GM10847 (cell line): ENCODE measurements around the gene LTK.

Experiments used
- POLR2A ChIP-seq: IDR thresholded peaks from 2 replicates; pipeline ENCODE4 v1.6.1; 2011; ENCODE audit not compliant: insufficient read length; ENCODE audit errors: extremely low read depth

Gene LTK

DNA sequence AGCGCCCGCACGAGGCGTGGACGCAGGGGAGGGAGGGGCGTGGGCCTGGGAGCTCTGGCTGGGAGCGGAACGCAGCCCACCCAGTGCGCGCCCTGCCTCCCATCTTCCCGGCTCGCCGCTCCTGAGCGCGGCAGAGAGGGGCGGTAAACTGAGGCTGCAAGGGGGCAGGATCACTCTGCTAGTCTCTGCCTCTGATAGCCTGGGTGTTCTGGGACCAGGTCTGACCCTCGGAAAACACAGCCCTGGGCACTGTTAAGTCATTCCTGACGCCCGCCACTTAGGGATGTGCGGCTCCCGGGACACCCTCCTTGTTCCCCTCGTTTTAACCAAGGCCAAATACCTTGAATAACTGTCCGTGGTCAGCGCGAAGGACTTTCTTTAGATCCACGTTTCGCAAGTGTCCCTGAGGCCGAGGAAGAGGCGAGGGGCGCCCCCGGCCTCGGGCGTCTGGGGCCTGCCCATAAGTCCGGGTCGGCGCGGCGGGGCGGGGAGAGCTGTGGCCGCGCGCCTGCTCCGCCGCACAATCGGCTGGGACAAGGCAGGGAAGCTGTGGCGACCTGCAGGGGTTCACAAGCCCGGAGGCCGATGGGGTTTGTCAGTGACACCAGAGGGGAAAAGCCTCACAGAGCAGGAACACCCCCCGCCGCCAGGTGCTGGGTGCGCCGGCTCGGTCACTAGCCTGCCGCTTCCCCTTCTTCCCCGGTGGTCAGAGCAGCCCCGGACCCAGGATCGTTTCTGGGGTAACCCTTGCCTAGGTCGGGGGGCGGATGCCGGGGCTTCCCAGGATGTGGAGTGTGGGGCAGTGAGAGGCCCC, 18.5 kb downstream of the LTK start:
- TF ChIP-seq POLR2A: no peak

DNA sequence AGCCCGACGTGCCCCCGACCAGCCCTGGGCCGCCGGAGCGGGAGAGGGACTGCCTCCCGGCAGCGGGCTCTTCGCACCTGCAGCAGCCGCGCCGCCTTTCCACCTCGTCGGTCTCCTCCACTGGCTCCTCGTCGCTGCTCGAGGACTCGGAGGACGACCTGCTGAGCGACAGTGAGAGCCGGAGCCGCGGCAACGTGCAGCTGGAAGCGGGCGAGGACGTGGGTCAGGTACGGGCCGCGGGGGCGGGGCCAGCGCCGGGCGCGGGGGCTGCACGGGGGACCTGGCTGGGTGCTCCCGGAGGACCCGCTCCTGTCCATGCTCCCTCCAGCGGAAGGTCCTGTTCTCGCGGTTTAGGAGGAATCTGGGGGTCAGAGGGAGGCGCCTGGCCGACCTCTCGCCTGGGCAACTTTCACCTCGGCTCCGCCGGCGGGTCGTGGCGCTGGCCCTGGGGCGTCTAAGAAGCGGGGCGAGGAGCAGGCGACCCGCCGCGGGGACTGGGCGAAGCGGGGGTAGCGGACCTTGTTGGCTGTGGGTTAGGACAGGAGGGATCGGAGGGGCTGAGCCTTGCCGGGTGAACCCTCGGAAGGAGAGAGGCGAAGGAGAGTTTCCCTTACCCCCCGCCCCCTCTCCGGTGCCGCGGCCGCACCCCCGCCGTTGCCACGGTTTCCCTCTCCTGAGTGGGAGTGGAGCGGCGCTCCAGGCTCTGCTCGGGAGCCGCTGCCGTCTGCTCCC, 19.3 kb downstream of the LTK start:
- no peak for TF ChIP-seq POLR2A

DNA sequence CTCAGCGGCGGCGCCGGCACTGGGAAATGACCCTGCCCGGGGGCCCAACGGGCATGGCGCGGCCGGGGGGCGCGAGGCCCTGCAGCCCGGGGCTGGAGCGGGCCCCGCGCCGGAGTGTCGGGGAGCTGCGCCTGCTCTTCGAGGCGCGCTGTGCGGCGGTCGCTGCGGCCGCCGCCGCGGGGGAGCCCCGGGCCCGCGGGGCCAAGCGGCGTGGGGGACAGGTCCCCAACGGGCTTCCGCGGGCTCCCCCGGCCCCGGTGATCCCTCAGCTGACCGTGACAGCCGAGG, 19.8 kb downstream of the LTK start:
- no peak for TF ChIP-seq POLR2A

DNA sequence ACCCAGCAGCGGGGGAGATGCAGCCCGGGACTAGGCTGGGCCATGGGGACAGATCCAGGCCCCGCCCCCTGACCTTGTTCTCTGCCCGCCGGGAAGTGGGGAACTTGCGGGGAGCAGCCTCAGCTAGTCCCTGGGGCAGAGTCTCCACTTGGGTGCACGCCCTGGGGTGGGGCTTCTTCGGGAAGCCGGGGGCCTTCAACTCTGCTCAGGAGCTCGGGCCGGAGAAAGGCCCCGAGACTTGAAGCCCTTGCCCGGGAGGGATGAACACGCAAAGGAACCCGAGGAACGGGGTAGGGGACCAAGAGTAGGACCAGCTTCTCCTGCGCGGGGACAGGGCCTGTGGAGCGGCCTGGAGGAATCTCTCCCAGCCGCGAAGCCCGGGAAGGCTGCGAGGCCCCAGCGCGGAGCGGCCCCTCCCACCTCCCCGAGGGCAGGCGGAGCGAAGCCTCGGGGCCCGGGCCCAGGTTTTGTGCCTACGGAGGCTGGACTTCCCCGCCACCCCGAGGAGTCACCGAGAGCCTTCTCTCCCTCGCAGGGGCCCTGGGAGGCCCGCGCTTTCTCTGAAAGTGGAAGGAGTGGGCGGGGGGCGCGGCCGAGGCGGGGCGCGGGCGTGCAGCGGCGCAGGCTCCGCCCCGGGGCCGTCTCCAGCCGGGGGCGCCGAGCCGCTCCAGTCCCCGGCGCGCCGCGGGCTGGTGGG, 20.3 kb downstream of the LTK start, which contains the start of gene ITPKA:
Gene ITPKA, plus strand, starts transcription at position 670 of the 697 bp plus-strand sequence. CDS start 54 bp downstream, outside the sequence.
- peak; percentile 51 for TF ChIP-seq POLR2A

DNA sequence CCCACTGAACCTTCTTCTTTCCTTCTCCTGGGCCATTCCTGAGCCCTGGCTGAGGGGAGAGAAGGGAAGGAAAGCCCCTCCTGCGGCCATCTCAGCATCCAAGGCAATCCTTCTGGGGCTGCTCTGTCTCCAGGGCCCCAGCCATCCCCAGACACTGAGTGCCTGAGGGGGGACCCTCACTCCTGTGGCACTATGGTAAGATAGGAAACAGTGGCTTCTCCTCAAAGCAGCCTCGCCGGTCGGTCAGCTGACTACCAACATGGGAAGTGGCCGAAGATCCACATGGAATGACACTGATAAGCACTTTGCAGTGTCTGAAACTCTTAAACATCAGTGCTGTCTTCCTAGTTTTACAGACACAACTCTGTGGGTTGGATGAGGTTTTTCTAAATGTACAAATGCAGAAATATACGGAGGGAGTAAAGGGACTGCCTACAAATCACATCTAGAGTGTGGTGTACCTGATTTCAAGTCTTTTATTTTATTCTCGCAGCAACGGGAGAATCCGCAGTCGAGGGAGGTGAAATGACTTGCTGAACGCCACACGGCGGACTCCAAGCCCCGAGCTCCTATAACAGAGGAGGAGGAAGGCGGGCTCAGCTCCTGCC, 20.9 kb downstream of the LTK start:
- TF ChIP-seq POLR2A: no peak

DNA sequence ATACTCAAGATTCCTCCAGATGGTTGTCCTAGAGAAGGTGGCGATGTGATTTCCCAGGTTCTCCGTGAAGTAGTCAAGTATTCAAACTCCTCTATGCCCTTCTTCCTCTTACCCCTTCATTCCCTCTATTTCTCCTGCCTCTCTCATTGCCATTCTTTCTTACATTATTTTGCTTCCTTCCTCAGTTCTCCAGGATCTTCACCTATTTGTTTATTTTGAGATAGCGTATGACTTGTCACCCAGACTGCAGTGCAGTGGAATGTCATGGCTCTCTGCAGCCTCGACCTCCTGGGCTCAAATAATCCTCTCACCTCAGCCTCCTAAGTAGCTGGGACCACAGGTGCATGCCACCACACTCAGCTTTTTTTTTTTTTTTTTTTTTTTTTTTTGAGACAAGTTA, 21.7 kb downstream of the LTK start:
- no peak for TF ChIP-seq POLR2A

DNA sequence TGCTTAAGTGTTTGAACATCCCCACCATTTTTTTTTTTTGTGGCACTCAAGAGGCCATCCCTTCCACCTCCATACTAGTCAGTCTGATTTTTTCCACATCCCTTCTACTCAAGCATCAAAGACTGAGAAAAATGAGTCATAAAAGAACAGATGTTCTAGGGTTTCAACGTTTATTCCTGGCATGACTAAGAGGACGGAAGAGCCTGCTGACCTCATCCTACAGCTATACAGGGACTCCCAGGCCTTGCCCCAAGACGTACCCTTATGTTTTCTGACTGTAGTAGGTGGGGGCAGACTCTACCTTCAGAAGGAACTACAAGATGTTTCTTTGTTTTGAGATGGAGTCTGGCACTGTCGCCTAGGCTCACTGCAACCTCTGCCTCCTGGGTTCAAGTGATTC, 23.3 kb downstream of the LTK start:
- TF ChIP-seq POLR2A: no peak

DNA sequence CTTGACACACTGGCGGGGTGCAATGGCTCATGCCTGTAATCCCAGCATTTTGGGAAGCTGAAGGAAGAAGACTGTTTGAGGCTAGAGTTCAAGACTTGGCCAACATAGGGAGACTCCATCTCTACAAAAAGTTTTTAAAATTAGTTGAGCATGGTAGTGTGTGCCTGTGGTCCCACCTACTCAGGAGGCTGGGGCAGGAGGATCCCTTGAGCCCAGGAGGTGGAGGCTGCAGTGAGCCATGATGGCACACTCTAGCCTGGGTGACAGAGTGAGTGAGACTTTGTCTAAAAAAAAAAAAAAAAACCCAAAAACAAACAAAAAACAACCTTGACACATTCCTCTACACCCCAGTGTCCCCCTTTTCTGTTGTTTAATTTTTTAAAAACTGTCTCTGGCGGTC, 24.0 kb downstream of the LTK start:
- TF ChIP-seq POLR2A: no peak

DNA sequence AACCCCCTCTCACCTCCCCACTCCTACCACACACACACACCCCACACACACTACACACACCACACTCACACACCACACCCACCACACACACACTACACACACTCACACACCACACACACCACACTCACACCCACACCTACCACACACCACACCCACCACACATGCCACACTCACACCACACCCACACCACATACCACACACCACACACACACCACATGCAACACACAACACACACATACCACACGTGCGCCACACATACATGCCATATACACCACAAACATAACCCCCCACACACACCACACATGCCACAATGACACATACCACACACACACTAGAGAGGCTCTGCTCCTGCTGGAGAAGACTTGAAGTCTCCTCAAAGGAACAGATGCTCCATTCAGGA, 25.8 kb downstream of the LTK start:
- TF ChIP-seq POLR2A: no peak

DNA sequence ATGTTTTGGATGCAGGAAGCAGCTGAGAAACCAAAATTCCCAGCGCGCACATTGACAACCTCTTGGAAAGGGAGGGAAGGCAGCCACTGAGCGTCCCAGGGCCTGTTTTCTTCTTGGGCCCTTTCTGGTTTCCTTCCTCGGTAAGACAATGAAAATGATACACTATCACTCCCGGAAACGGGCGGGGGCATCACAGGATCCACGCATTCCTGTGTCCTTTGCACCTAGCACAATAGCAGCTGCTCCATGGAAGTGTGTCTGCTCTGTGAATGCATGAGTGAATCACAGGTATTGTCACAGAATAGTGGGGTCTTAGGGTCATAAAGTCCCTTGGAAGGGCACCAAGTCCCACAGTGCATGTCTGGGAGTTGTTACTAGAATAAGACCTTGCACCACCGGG, 26.2 kb downstream of the LTK start:
- no peak for TF ChIP-seq POLR2A

DNA sequence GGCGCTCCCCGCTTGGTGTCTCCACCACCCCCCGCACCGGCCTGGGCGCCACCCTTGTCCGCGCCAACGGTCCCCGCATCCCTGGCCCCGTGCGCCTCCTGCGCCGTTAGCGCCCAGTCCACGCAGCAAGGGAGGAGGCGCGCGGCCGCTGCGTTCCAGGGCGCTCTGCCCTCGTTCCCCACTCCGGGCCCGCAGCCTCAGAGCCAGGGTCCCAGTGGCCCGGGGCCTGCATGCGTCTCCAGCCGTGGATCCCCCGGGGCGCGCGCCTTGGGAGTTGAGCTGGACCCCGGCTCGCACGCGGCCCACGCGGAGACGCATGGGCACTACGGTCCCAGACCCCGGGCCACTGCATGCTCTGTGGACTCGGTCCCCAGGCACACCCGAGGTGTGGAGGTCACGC, 27.3 kb downstream of the LTK start:
- no peak for TF ChIP-seq POLR2A

DNA sequence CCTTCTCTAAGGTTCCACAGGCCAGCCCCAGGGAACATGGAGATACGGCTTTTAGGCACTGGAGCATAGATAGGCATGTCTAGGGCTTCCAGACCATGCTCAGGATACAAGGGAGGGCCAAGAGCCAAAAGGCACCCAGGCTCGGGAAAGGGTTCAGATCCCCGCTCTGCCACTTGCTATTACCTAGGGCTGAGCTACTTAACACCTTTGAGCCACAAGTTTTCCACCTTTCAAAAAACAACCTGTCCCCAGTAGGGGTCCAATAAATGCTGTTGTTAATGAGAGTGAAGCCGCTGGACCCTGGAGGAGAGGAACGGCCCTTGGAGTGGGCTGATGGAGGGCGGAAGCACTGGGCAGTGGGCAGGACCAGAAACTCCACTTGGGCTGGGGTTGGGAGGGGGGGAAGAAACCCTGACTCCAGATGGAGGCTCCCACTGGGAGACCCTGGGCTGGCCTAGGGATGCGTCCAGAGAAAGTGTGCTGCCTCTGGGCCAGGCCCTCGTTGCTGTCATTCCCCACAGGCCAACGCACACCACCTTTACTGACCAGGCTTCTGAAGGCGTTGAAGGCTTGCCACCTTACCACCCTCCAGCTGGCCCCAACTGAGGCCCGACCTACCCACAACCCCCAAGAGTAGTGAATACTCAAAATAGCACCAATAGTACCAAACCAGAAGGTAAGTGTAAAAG, 28.5 kb downstream of the LTK start:
- TF ChIP-seq POLR2A: no peak

DNA sequence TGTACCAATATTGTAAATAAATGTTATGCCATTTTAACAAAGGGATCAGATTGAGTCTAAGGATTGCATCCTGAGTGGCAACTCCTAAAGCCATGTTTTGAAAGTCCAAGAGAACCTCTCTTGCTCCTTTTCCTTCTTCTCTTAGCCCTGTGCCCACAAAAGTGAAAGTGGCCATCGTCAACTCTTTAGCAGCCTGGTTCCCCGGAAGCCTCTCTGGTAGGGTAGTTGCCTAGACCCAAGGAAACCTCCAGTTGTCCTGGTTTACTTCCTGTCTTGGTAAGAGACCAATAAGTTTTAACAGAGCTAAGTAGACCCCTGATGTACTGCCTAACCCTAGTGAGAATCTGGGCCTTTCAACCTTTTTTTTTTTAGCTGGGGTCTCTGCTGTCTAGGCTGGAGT, 30.1 kb downstream of the LTK start:
- TF ChIP-seq POLR2A: no peak

DNA sequence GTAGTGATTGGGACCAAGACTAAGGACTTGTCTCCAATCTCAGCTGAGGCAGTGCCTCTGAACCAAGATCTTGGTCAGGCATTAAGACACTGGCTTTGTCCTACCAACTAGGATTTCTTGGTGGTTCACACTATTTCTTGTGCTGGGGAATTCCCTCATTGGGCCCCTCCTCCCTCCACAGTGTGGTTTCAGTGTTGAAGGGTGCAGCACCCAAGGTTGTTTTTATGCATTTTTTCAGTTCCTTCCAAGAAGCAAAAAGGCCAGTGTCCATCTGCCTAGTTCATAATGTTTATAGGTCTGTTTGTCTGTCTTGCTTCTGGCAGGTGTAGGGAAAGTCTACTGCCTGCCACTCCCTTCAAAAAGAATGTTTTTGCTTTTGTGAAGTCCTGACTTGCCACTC, 30.5 kb downstream of the LTK start:
- no peak for TF ChIP-seq POLR2A
